H9 (cell line): ENCODE data around the gene JPH2. TPM values are rescaled to one million over a fixed set of nuclear protein-coding genes. Genes with fewer than 3 reads are reported as not detected.
"Not testable (repeated sequence)": the region's sequence is repeated elsewhere in the genome, so short reads cannot be mapped to it uniquely, and the experiment has no call there.

ENCODE experiments used
- DNase-seq: peaks from one replicate; pipeline ENCODE4 v3.0.0-alpha.2; 2017
- H2AFZ ChIP-seq: one replicate; pipeline ENCODE4 v1.6.1; 2013; ENCODE audit warnings: mild to moderate bottlenecking, low read length, control low read depth, moderate library complexity
- H2AK5ac ChIP-seq: 2 replicates; pipeline ENCODE4 v1.6.1; 2013; ENCODE audit warnings: low read length, control low read depth, mixed read lengths; ENCODE audit not compliant: insufficient read length
- H2BK120ac ChIP-seq: one replicate; pipeline ENCODE4 v1.6.1; 2013; ENCODE audit warnings: low read depth, mild to moderate bottlenecking, low read length, control low read depth, inconsistent platforms; ENCODE audit not compliant: poor library complexity, severe bottlenecking
- H2BK12ac ChIP-seq: 2 replicates; pipeline ENCODE4 v1.6.1; 2013; ENCODE audit warnings: low read length, control low read depth, mixed read lengths, low read depth; ENCODE audit not compliant: insufficient read length
- H2BK15ac ChIP-seq: 2 replicates; pipeline ENCODE4 v1.6.1; 2013; ENCODE audit warnings: low read depth, low read length, control low read depth
- H2BK20ac ChIP-seq: one replicate; pipeline ENCODE4 v1.6.1; 2013; ENCODE audit warnings: low read depth, mild to moderate bottlenecking, low read length, control low read depth, inconsistent platforms; ENCODE audit not compliant: poor library complexity, severe bottlenecking
- H2BK5ac ChIP-seq: 2 replicates; pipeline ENCODE4 v1.6.1; 2013; ENCODE audit warnings: low read length, control low read depth, mixed read lengths; ENCODE audit not compliant: insufficient read length
- H3K14ac ChIP-seq: 2 replicates; pipeline ENCODE4 v1.6.1; 2013; ENCODE audit warnings: low read length, control low read depth; ENCODE audit not compliant: insufficient read depth
- H3K18ac ChIP-seq: 2 replicates; pipeline ENCODE4 v1.6.1; 2013; ENCODE audit warnings: low read depth, mild to moderate bottlenecking, mixed read lengths, low read length, control low read depth; ENCODE audit not compliant: insufficient read length
- H3K23ac ChIP-seq: 2 replicates; pipeline ENCODE4 v1.6.1; 2013; ENCODE audit warnings: low read length, control low read depth, mixed read lengths, low read depth; ENCODE audit not compliant: insufficient read length
- H3K23me2 ChIP-seq: 2 replicates; pipeline ENCODE4 v1.6.1; 2013; ENCODE audit warnings: low read depth, mild to moderate bottlenecking, mixed read lengths, low read length, control low read depth; ENCODE audit not compliant: insufficient read length, poor library complexity, severe bottlenecking
- H3K27ac ChIP-seq: 2 replicates; pipeline ENCODE4 v1.5.1; 2013; ENCODE audit warnings: low read length, control low read depth, mixed read lengths, low read depth; ENCODE audit not compliant: insufficient read length
- H3K27me3 ChIP-seq: 2 replicates; pipeline ENCODE4 v1.6.1; 2013; ENCODE audit warnings: low read length, control low read depth, inconsistent platforms; ENCODE audit not compliant: insufficient read depth
- H3K4ac ChIP-seq: 2 replicates; pipeline ENCODE4 v1.6.1; 2013; ENCODE audit warnings: low read depth, mild to moderate bottlenecking, control low read depth, inconsistent platforms, low read length, moderate library complexity
- H3K4me1 ChIP-seq: 2 replicates; pipeline ENCODE4 v1.6.1; 2013; ENCODE audit warnings: low read length, control low read depth, inconsistent platforms; ENCODE audit not compliant: insufficient read depth
- H3K4me2 ChIP-seq: 2 replicates; pipeline ENCODE4 v1.6.1; 2013; ENCODE audit warnings: low read length, control low read depth, mixed read lengths; ENCODE audit not compliant: insufficient read length, insufficient read depth
- H3K56ac ChIP-seq: 2 replicates; pipeline ENCODE4 v1.6.1; 2013; ENCODE audit warnings: low read depth, mild to moderate bottlenecking, mixed read lengths, low read length, control low read depth; ENCODE audit not compliant: insufficient read length
- H3K79me1 ChIP-seq: 2 replicates; pipeline ENCODE4 v1.6.1; 2013; ENCODE audit warnings: low read depth, mild to moderate bottlenecking, moderate library complexity, low read length, control low read depth, inconsistent platforms; ENCODE audit not compliant: insufficient read depth, poor library complexity, severe bottlenecking
- H3K79me2 ChIP-seq: 2 replicates; pipeline ENCODE4 v1.6.1; 2013; ENCODE audit warnings: low read length, control low read depth, inconsistent platforms; ENCODE audit not compliant: insufficient read depth
- H3K9ac ChIP-seq: 2 replicates; pipeline ENCODE4 v1.6.1; 2013; ENCODE audit warnings: low read length, control low read depth, mixed read lengths; ENCODE audit not compliant: insufficient read length; ENCODE audit errors: extremely low read depth
- H3K9me3 ChIP-seq: one replicate; pipeline ENCODE4 v1.6.1; 2013; ENCODE audit warnings: low read depth, low read length, inconsistent platforms; ENCODE audit not compliant: control insufficient read depth
- H3T11ph ChIP-seq: one replicate; pipeline ENCODE4 v1.6.1; 2013; ENCODE audit warnings: mild to moderate bottlenecking, low read length, control low read depth, inconsistent platforms
- H4K20me1 ChIP-seq: one replicate; pipeline ENCODE4 v1.6.1; 2013; ENCODE audit not compliant: control insufficient read depth, insufficient read length, insufficient read depth
- H4K5ac ChIP-seq: 2 replicates; pipeline ENCODE4 v1.6.1; 2013; ENCODE audit warnings: low read depth, mild to moderate bottlenecking, mixed read lengths, low read length, control low read depth; ENCODE audit not compliant: insufficient read length
- H4K8ac ChIP-seq: replicated peaks from 2 replicates; pipeline ENCODE4 v1.6.1; 2013; ENCODE audit warnings: low read length, control low read depth, mixed read lengths, low read depth; ENCODE audit not compliant: insufficient read length
- H4K91ac ChIP-seq: 2 replicates; pipeline ENCODE4 v1.6.1; 2013; ENCODE audit warnings: low read depth, mild to moderate bottlenecking, moderate library complexity, mixed read lengths, low read length, control low read depth; ENCODE audit not compliant: insufficient read length
- H3K27ac Mint-ChIP-seq, 3 experiments: 2 replicates in 2 of 3; 3 replicates in 1 of 3; pipeline ENCODE4 v1.8.0; 2020 to 2021; ENCODE audit warnings: mixed read lengths in 3 of 3, mild to moderate bottlenecking in 1 of 3, moderate library complexity in 1 of 3
- H3K27me3 Mint-ChIP-seq: 2 replicates; pipeline ENCODE4 v1.8.0; 2021; ENCODE audit warnings: low read depth, mild to moderate bottlenecking, moderate library complexity, mixed read lengths
- H3K36me3 Mint-ChIP-seq, 3 experiments: 2 replicates in 2 of 3; 3 replicates in 1 of 3; pipeline ENCODE4 v1.8.0; 2020 to 2021; ENCODE audit warnings: low read depth in 3 of 3, mixed read lengths in 3 of 3; ENCODE audit not compliant: insufficient read depth in 1 of 3
- H3K4me1 Mint-ChIP-seq, 2 experiments: 2 replicates each; pipeline ENCODE4 v1.8.0; 2020; ENCODE audit warnings: mixed read lengths in 2 of 2
- H3K4me3 Mint-ChIP-seq, 2 experiments: 2 replicates in 1 of 2; 3 replicates in 1 of 2; pipeline ENCODE4 v1.8.0; 2020 to 2021; ENCODE audit warnings: mild to moderate bottlenecking in 2 of 2, mixed read lengths in 2 of 2, moderate library complexity in 1 of 2
- H3K9me3 Mint-ChIP-seq, 2 experiments: 2 replicates in 1 of 2; 3 replicates in 1 of 2; pipeline ENCODE4 v1.8.0; 2020; ENCODE audit warnings: mild to moderate bottlenecking in 2 of 2, mixed read lengths in 2 of 2, moderate library complexity in 1 of 2
- WGBS: extraction: QIAGEN DNeasy Blood & Tissue Kit; methylation state at CpG from one replicate; pipeline ENCODE4 v1.1.7; 2013; ENCODE audit warnings: missing lambda C conversion rate, low lambda C conversion rate, mixed read lengths; ENCODE audit not compliant: insufficient read length; ENCODE audit errors: extremely low coverage; 5-methylcytosine and 5-hydroxymethylcytosine counted together
- total RNA-seq: library from RNA; stranded (reverse); gene quantifications from 2 replicates; pipeline ENCODE4 v1.2.1, GENCODE V29; 2021
- TF ChIP-seq, protein P1 (sequence below): fragments of 200-600 bp; sonication (generic); conservative IDR thresholded peaks from 3 replicates; pipeline ENCODE4 v1.8.0; 2021; ENCODE audit warnings: antibody characterized with exemption, mild to moderate bottlenecking

JPH2 gene
- total RNA-seq, 1 experiment from 2014 or later = 0.31 TPM

DNA sequence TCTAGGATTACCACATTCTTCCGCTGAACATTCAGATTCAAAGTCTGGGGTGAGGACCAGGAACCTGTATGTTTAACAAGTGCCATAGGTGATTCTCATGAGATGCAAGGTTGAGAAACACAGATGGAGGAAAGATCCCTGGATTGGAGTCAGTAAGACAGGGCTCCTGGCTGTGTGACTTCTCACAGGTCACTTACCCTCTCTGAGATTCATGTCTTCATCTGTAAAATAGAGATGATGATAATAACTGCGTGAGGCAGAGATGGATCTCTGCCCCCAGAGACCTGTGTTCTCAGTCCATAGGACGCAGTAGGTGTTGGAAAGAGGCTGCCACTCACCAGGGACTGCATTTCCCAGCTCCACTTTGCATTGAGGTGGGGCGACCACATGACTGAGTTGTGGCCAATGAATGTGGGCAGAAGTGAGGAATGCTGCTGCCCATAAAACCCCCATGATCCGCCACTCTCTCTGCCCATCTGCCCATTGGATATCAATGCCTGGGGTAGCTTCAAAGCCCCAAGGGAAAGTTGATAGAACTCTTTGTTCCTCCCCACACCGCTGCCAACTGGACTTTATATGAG lies 46.5 kb upstream of the JPH2 start:
- no peak overlapping the region for H4K5ac ChIP-seq
- H3K4me3 Mint-ChIP-seq = no peak overlapping the region
- no peak overlapping the region for H2BK120ac ChIP-seq
- no peaks in the 10 kb centered on the region for H3K23me2 ChIP-seq
- H3K36me3 Mint-ChIP-seq = peaks cover 0 to 1% (median 0%) of the 10 kb centered on the region in 3 experiments; a peak in 1 of 7 replicates
- no peak overlapping the region for H3K4ac ChIP-seq
- no peak overlapping the region for H3K27ac Mint-ChIP-seq
- H3K79me1 ChIP-seq = no peaks in the 10 kb centered on the region
- no peak overlapping the region for H3K27ac ChIP-seq
- no peak overlapping the region for H2BK5ac ChIP-seq
- no peak overlapping the region for H4K8ac ChIP-seq
- H3K23ac ChIP-seq = no peak overlapping the region
- H4K20me1 ChIP-seq = no peaks in the 10 kb centered on the region
- WGBS = no CpG with 5 or more reads among the region's 6 CpGs
- H3K9me3 ChIP-seq = no peaks in the 10 kb centered on the region
- no peak overlapping the region for H3K14ac ChIP-seq
- H3K4me1 Mint-ChIP-seq = peaks cover 15 to 25% of the 10 kb centered on the region in 2 experiments
- H3T11ph ChIP-seq = no peak overlapping the region
- TF ChIP-seq, protein P1, sequence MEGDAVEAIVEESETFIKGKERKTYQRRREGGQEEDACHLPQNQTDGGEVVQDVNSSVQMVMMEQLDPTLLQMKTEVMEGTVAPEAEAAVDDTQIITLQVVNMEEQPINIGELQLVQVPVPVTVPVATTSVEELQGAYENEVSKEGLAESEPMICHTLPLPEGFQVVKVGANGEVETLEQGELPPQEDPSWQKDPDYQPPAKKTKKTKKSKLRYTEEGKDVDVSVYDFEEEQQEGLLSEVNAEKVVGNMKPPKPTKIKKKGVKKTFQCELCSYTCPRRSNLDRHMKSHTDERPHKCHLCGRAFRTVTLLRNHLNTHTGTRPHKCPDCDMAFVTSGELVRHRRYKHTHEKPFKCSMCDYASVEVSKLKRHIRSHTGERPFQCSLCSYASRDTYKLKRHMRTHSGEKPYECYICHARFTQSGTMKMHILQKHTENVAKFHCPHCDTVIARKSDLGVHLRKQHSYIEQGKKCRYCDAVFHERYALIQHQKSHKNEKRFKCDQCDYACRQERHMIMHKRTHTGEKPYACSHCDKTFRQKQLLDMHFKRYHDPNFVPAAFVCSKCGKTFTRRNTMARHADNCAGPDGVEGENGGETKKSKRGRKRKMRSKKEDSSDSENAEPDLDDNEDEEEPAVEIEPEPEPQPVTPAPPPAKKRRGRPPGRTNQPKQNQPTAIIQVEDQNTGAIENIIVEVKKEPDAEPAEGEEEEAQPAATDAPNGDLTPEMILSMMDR = no peak
- H3K9me3 Mint-ChIP-seq = peaks cover 0 to 2% of the 10 kb centered on the region in 2 experiments; a peak in 1 of 5 replicates
- H2AFZ ChIP-seq = no peak overlapping the region
- H2BK12ac ChIP-seq = no peak overlapping the region
- H3K4me1 ChIP-seq = 0 out of 2 replicates have a peak, but pooled peaks cover 4% of the 10 kb centered on the region
- no peaks in the 10 kb centered on the region for H3K27me3 Mint-ChIP-seq
- no peak for DNase-seq
- H2BK15ac ChIP-seq = no peak overlapping the region
- no peaks in the 10 kb centered on the region for H3K79me2 ChIP-seq
- H3K18ac ChIP-seq = no peak overlapping the region
- H3K56ac ChIP-seq = no peak overlapping the region
- no peak overlapping the region for H3K4me2 ChIP-seq
- no peak overlapping the region for H2AK5ac ChIP-seq
- H4K91ac ChIP-seq = no peak overlapping the region
- no peak overlapping the region for H3K9ac ChIP-seq
- no peaks in the 10 kb centered on the region for H3K27me3 ChIP-seq
- H2BK20ac ChIP-seq = no peak overlapping the region

DNA sequence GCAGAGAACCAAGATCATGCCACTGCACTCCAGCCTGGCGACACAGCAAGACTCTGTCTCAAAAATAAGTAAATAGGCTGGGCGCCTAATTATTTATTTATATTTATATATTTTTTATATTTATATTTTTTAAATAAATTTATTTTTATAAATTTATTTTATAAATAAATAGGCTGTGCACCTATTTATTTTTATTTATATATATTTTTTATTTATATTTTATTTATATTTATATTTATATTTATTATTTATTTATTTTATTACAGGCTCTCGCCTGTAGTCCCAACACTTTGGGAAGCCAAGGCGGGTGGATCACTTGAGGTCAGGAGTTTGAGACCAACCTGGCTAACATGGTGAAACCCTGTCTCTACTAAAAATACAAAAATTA lies 45.5 kb upstream of the JPH2 start:
- not testable (repeated sequence) for H3K23ac ChIP-seq, DNase-seq, H3K9ac ChIP-seq, H3K18ac ChIP-seq, H3T11ph ChIP-seq, H2BK20ac ChIP-seq, H3K79me1 ChIP-seq, H4K8ac ChIP-seq, H2AK5ac ChIP-seq, H3K4me2 ChIP-seq, H2AFZ ChIP-seq, H3K27me3 Mint-ChIP-seq, H3K4me3 Mint-ChIP-seq, H3K27me3 ChIP-seq, H2BK5ac ChIP-seq, H3K36me3 Mint-ChIP-seq, H4K20me1 ChIP-seq, H3K23me2 ChIP-seq, H2BK15ac ChIP-seq, H3K79me2 ChIP-seq, H3K14ac ChIP-seq, H3K27ac ChIP-seq, H3K27ac Mint-ChIP-seq, H3K9me3 Mint-ChIP-seq, H3K4ac ChIP-seq, H4K5ac ChIP-seq, H2BK120ac ChIP-seq, H2BK12ac ChIP-seq, H3K56ac ChIP-seq, H3K4me1 ChIP-seq, H3K9me3 ChIP-seq, H4K91ac ChIP-seq
- no CpG with 5 or more reads among the region's 4 CpGs for WGBS
- peaks cover 19 to 29% of the 10 kb centered on the region in 2 experiments for H3K4me1 Mint-ChIP-seq
